ENCODE measurements around the gene ULK3.

DNA sequence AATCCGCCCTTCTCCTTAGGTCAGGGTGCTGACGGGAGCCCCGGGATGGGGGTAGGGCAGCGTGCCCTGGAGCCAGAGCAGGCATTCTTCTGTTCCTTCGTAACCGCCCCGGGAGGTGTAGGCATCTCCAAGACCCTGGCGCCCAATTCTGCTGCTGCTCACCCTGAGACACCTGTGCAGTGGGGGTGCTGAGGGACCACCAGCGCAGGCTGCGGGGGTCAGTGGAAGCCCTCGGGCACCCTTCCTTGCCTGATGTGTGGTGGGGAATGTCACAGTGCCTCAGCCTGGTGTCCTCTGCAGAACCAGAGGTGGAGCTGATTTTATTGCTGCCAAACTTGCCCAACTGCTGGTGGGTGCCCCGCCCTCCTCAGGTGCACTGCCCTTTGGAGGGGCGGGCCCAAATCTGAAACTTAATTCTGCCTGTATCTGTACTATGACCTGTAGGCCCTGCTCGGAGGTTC lies 53.8 kb downstream of the ULK3 start:
- TF ChIP-seq, protein P1, sequence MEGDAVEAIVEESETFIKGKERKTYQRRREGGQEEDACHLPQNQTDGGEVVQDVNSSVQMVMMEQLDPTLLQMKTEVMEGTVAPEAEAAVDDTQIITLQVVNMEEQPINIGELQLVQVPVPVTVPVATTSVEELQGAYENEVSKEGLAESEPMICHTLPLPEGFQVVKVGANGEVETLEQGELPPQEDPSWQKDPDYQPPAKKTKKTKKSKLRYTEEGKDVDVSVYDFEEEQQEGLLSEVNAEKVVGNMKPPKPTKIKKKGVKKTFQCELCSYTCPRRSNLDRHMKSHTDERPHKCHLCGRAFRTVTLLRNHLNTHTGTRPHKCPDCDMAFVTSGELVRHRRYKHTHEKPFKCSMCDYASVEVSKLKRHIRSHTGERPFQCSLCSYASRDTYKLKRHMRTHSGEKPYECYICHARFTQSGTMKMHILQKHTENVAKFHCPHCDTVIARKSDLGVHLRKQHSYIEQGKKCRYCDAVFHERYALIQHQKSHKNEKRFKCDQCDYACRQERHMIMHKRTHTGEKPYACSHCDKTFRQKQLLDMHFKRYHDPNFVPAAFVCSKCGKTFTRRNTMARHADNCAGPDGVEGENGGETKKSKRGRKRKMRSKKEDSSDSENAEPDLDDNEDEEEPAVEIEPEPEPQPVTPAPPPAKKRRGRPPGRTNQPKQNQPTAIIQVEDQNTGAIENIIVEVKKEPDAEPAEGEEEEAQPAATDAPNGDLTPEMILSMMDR (conservative IDR thresholded peaks at IDR 0.05; ENCODE audit: low read depth, low read length): no peak
- TF ChIP-seq EZH2 (IDR thresholded peaks at IDR 0.05; ENCODE audit: borderline replicate concordance, low read depth, low read length, poor library complexity, severe bottlenecking): no peak

All from A673 (cell line).